ENCODE data around the gene ERG.
A peak's percentile ranks its signal among the peaks of the same experiment; 100 is the strongest.

ERG gene

DNA sequence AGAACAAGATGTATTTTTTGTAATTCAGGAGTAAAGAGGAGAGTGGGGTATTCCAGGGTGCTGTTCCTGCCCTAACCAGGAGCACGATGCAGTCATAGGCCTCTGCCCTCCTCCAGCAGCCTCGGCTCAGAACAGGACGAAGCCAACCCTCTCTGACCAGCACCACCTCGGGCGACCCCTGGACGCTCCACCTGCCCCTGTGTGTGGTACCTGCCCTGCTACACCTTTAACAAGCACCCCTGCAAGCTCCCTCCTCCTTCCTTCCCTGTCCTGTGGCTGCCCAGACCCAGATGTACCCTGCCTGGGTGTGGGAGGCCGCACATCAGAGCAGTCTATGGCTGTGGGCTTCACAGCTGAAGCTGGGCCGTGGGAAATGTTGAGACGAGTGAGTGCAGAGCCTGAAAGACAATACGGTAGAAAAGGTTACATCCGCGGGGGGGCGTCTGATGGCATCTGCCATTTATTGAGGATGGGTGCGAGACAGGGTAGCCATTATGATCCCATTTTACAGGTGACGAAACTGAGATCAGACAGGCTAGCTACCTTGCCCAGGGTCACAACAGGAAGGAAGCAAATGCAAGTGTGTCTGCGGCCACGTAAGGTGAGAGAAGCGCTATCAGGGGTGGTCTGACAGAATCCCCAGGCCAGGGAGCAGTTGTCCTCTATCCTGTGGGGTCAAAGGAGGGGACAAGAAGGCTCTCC lies 4.6 kb downstream of the ERG start:
- H3K4me3 ChIP-seq (replicated peaks; ENCODE audit: insufficient read depth, low read length), result no peak overlapping the region
- DNase-seq (ENCODE audit: low read depth in 1 of 2, low spot score in 1 of 2), result no peak
- TF ChIP-seq SPI1 (IDR thresholded peaks at IDR 0.05; ENCODE audit: borderline replicate concordance, low read depth) (no peak), GABPA (IDR thresholded peaks at IDR 0.05; ENCODE audit: low read depth) (no peak), POLR2AphosphoS5 (IDR thresholded peaks at IDR 0.05; ENCODE audit: low read depth) (no peak)
- TF ChIP-seq, protein P1, sequence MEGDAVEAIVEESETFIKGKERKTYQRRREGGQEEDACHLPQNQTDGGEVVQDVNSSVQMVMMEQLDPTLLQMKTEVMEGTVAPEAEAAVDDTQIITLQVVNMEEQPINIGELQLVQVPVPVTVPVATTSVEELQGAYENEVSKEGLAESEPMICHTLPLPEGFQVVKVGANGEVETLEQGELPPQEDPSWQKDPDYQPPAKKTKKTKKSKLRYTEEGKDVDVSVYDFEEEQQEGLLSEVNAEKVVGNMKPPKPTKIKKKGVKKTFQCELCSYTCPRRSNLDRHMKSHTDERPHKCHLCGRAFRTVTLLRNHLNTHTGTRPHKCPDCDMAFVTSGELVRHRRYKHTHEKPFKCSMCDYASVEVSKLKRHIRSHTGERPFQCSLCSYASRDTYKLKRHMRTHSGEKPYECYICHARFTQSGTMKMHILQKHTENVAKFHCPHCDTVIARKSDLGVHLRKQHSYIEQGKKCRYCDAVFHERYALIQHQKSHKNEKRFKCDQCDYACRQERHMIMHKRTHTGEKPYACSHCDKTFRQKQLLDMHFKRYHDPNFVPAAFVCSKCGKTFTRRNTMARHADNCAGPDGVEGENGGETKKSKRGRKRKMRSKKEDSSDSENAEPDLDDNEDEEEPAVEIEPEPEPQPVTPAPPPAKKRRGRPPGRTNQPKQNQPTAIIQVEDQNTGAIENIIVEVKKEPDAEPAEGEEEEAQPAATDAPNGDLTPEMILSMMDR (IDR thresholded peaks at IDR 0.05; ENCODE audit: insufficient read depth, low read length), result no peak
- TF ChIP-seq, protein P2, sequence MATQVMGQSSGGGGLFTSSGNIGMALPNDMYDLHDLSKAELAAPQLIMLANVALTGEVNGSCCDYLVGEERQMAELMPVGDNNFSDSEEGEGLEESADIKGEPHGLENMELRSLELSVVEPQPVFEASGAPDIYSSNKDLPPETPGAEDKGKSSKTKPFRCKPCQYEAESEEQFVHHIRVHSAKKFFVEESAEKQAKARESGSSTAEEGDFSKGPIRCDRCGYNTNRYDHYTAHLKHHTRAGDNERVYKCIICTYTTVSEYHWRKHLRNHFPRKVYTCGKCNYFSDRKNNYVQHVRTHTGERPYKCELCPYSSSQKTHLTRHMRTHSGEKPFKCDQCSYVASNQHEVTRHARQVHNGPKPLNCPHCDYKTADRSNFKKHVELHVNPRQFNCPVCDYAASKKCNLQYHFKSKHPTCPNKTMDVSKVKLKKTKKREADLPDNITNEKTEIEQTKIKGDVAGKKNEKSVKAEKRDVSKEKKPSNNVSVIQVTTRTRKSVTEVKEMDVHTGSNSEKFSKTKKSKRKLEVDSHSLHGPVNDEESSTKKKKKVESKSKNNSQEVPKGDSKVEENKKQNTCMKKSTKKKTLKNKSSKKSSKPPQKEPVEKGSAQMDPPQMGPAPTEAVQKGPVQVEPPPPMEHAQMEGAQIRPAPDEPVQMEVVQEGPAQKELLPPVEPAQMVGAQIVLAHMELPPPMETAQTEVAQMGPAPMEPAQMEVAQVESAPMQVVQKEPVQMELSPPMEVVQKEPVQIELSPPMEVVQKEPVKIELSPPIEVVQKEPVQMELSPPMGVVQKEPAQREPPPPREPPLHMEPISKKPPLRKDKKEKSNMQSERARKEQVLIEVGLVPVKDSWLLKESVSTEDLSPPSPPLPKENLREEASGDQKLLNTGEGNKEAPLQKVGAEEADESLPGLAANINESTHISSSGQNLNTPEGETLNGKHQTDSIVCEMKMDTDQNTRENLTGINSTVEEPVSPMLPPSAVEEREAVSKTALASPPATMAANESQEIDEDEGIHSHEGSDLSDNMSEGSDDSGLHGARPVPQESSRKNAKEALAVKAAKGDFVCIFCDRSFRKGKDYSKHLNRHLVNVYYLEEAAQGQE (IDR thresholded peaks at IDR 0.05; ENCODE audit: insufficient replicate concordance, low read depth), result no peak
- no peaks in the 10 kb centered on the region for H3K27me3 ChIP-seq (ENCODE audit: insufficient read depth, poor library complexity, severe bottlenecking)
- H3K27ac ChIP-seq (replicated peaks), result no peak overlapping the region

DNA sequence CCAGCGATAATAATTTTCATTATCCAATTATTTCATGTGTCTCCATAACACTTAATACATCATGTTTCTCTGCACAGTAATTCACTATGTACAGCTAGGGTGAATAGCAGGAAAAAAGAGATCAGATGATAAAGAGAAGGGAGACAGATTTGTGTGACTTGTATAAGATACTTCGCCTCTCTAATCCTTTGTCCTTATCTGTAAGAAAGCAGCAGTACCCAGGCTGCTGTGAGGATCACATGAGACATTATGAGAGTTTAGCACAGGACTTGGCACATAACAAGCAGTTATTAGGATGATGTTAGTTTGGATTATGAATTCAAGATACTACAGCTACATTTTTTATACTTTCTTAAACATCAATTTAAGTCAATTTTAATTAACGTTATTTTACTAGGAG lies 6.3 kb downstream of the ERG start:
- H3K27ac ChIP-seq (replicated peaks), result peak overlapping the region; percentile 81
- H3K27me3 ChIP-seq (ENCODE audit: insufficient read depth, poor library complexity, severe bottlenecking), result no peaks in the 10 kb centered on the region
- DNase-seq (ENCODE audit: low read depth in 1 of 2, low spot score in 1 of 2), result no peak
- TF ChIP-seq SPI1 (IDR thresholded peaks at IDR 0.05; ENCODE audit: borderline replicate concordance, low read depth), result no peak
- TF ChIP-seq, protein P2 (IDR thresholded peaks at IDR 0.05; ENCODE audit: insufficient replicate concordance, low read depth), result no peak
- no peak for TF ChIP-seq POLR2AphosphoS5 (IDR thresholded peaks at IDR 0.05; ENCODE audit: low read depth)
- TF ChIP-seq GABPA (IDR thresholded peaks at IDR 0.05; ENCODE audit: low read depth), result no peak
- TF ChIP-seq, protein P1 (IDR thresholded peaks at IDR 0.05; ENCODE audit: insufficient read depth, low read length), result no peak
- H3K4me3 ChIP-seq (replicated peaks; ENCODE audit: insufficient read depth, low read length), result no peak overlapping the region

DNA sequence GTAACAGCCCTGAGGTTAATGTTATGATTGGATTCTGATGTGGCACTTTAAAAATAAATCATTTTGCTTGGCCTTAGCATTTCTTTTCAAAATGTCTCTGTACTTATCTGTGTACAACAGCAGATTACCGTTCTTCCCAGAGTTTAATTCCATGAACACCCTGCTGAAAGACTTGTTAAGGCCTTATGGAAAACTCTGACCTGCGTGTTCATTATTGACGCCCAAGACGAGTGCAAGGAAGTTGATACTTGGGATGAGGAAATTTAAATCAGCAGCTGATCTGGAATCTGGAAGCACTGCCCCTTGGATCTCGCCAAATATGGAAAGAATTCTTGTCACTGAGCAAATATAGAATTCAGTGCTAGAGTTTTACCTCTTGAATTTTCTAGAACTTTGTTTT lies 6.7 kb downstream of the ERG start:
- peak overlapping the region; percentile 81 for H3K27ac ChIP-seq (replicated peaks)
- TF ChIP-seq SPI1 (IDR thresholded peaks at IDR 0.05; ENCODE audit: borderline replicate concordance, low read depth) (no peak), GABPA (IDR thresholded peaks at IDR 0.05; ENCODE audit: low read depth) (no peak), POLR2AphosphoS5 (IDR thresholded peaks at IDR 0.05; ENCODE audit: low read depth) (no peak)
- TF ChIP-seq, protein P1 (IDR thresholded peaks at IDR 0.05; ENCODE audit: insufficient read depth, low read length), result no peak
- TF ChIP-seq, protein P2 (IDR thresholded peaks at IDR 0.05; ENCODE audit: insufficient replicate concordance, low read depth), result no peak
- no peaks in the 10 kb centered on the region for H3K27me3 ChIP-seq (ENCODE audit: insufficient read depth, poor library complexity, severe bottlenecking)
- no peak for DNase-seq (ENCODE audit: low read depth in 1 of 2, low spot score in 1 of 2)
- no peak overlapping the region for H3K4me3 ChIP-seq (replicated peaks; ENCODE audit: insufficient read depth, low read length)

All from HL-60 (cell line).